ENCODE measurements around the gene YEATS2. TPM values are rescaled to one million over a fixed set of nuclear protein-coding genes. Genes with fewer than 3 reads are reported as not detected.

YEATS2 gene
- total and polyA plus RNA-seq, 2 of the 4 experiments (the other 2 are of a cell fraction) = 30.1 to 43.0 TPM

GRCh38 chr3:183690402-183690995 lies 7.1 kb upstream of the YEATS2 start:
- Histone ChIP-seq H3K9me1 (ENCODE audit: insufficient read depth, low read length) (no peaks in the 10 kb centered on the region), H4K5ac (ENCODE audit: low read depth, low read length) (no peak overlapping the region), H3K9ac (ENCODE audit: low read depth, low read length) (no peak overlapping the region), H3K23ac (ENCODE audit: low read depth, low read length) (no peak overlapping the region), H3K79me1 (ENCODE audit: low read depth in 1 of 2, low read length in 2 of 2) (no peaks in the 10 kb centered on the region), H2BK120ac (ENCODE audit: low read depth, low read length) (no peak overlapping the region), H3K4me2 (ENCODE audit: low read depth, low read length) (no peak overlapping the region), H3K56ac (ENCODE audit: extremely low read depth, insufficient read depth, low read length) (no peak overlapping the region), H3K27me3 (ENCODE audit: control insufficient read depth, insufficient read depth, low read length) (no peaks in the 10 kb centered on the region), H3K4me3 (ENCODE audit: insufficient read depth, low read depth, low read length) (no peak overlapping the region), H3K14ac (replicated peaks; ENCODE audit: low read depth, low read length) (no peak overlapping the region), H2BK15ac (ENCODE audit: low read depth, low read length) (no peak overlapping the region), H4K8ac (ENCODE audit: low read depth in 2 of 2, low read length in 2 of 2) (no peak overlapping the region), H2BK20ac (ENCODE audit: low read depth, low read length) (no peak overlapping the region), H3K4me1 (ENCODE audit: control insufficient read depth, insufficient read depth, low read length) (0 out of 2 replicates have a peak, but pooled peaks cover 2% of the 10 kb centered on the region), H2AK9ac (replicated peaks; ENCODE audit: low read depth, low read length, poor library complexity) (no peak overlapping the region), H3K4ac (ENCODE audit: low read depth, low read length) (no peak overlapping the region), H3K18ac (ENCODE audit: low read depth, low read length) (no peak overlapping the region), H3K36me3 (ENCODE audit: control insufficient read depth, insufficient read depth, low read length) (no peaks in the 10 kb centered on the region), H3K9me3 (ENCODE audit: control insufficient read depth, insufficient read depth, low read length) (no peaks in the 10 kb centered on the region), H2AFZ (replicated peaks; ENCODE audit: low read length, poor library complexity) (no peak overlapping the region), H4K91ac (ENCODE audit: insufficient read depth, low read depth, low read length) (no peak overlapping the region), H2BK5ac (ENCODE audit: low read depth, low read length, poor library complexity, severe bottlenecking) (no peak overlapping the region), H3K27ac (ENCODE audit: insufficient read depth, low read length) (no peak overlapping the region), H2AK5ac (ENCODE audit: low read depth, low read length) (no peak overlapping the region), H4K20me1 (ENCODE audit: insufficient read depth, low read length) (no peaks in the 10 kb centered on the region)
- TF ChIP-seq, protein P1, sequence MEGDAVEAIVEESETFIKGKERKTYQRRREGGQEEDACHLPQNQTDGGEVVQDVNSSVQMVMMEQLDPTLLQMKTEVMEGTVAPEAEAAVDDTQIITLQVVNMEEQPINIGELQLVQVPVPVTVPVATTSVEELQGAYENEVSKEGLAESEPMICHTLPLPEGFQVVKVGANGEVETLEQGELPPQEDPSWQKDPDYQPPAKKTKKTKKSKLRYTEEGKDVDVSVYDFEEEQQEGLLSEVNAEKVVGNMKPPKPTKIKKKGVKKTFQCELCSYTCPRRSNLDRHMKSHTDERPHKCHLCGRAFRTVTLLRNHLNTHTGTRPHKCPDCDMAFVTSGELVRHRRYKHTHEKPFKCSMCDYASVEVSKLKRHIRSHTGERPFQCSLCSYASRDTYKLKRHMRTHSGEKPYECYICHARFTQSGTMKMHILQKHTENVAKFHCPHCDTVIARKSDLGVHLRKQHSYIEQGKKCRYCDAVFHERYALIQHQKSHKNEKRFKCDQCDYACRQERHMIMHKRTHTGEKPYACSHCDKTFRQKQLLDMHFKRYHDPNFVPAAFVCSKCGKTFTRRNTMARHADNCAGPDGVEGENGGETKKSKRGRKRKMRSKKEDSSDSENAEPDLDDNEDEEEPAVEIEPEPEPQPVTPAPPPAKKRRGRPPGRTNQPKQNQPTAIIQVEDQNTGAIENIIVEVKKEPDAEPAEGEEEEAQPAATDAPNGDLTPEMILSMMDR (conservative IDR thresholded peaks at IDR 0.05; ENCODE audit: low read depth, low read length) = no peak
- ATAC-seq (ENCODE audit: low read depth) (no peak), DNase-seq (no peak)
- intact Hi-C loops (cut with micrococcal nuclease) (no loop called here), dilution Hi-C loops (cut with HindIII; ENCODE audit: low sequenced_read_pairs, unreplicated experiment) (no loop called here), in situ Hi-C loops (cut with MboI; ENCODE audit: low sequenced_read_pairs) (no loop called here)
- POLR2A ChIA-PET (ENCODE audit: unreplicated experiment) = no interaction called here
- CTCF ChIA-PET = no interaction called here
- WGBS, 2 experiments (ENCODE audit: extremely low coverage in 2 of 2, insufficient read length in 1 of 2) = 100% methylated on average over 5 of the region's 11 CpGs; no CpG with 5 or more reads in 1 of the 2 experiments
- no TSS peak for BruUV-seq (replicated peaks)

Measured in IMR-90 (cell line).